Measurements from ENCODE around the gene PDZD7. TPM values are rescaled to one million over a fixed set of nuclear protein-coding genes. Genes with fewer than 3 reads are reported as not detected.

The PDZD7 gene
- total and polyA plus RNA-seq, 2 donors (not counting 3 experiments of a cell fraction or from before 2014, with no cell fraction given), result 0.41 to 1.6 TPM

DNA sequence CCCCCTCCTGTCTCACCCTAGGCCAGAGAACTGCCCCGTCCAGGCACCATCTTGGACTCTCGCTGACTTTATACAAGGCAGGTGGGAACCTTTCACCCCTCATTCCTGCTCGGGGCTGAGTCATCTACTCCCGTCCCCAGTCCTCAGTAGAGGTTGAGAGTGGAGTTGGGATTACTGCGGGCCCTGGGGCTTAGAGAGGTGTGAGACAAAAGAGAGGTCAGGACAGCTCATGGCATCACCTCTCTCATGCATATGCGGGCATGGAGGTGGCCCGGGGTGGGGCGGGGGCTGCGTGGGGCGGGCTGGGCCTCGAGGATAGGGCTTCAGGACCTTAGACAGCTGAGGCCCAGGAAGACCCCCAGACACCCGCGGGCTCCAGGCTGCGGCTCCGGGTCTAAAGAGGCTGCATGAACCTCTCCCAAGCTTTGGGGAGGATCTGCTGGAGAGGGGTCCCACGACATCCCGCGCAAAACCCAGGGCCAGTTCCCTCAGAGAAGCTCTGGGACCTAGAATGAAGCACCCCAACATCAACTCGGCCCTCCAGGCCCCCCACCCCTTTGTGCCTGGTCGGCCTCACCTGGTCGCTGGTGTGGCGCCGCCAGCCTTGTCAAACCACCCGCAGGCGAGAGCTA lies 317 bp downstream of the PDZD7 start:
- intact Hi-C loops (cut with micrococcal nuclease), result loop anchor here (5.0 kb wide), 1 partner anchor 37 kb away; no protein-coding TSS in a partner anchor

DNA sequence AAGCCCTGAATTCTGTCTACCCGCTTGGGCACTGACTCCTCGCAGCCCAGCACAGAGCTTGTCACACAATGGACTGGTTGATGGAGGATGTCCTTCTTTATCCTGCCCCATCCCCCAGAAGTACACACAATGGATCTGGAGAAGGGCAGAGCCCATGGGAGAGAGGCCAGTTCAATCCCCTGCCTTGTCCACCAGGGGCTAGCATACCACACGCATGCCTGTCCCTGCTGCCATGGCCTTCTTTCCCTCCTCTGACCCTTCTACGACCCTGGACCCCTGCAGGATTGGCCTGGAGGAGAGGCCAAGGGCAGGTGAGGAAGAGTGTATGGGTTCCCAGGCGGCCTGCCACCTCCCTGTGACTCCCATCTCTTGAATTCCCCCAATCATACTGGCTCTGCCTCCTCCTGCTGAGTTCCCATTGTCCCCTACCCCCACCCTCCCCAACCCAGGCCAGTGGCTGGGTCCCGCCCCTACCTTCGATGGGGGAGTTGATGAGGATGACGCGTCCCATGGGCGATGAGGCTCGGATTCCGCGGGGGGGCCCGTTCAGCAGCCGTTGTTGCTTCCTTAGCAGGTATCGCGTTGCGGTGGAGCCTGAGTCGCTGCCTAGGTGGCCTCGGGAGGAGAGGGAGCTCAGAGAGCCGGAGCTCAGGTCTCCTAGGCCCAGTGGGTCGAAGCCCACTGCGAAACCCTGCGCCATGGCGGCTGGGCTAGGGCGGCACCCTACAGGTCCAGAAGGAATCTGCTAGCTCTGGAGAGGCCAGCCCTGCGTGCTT lies 1.2 kb downstream of the PDZD7 start:
- H3K27ac ChIP-seq (ENCODE audit: insufficient read depth, low read depth, low read length), result no peak overlapping the region
- peaks cover 0 to 9% of the 10 kb centered on the region in 2 experiments for H3K27me3 ChIP-seq (ENCODE audit: control insufficient read depth in 2 of 2, insufficient read depth in 2 of 2, low read length in 2 of 2)
- H3K4me1 ChIP-seq (ENCODE audit: control insufficient read depth, extremely low read depth, insufficient read depth, low read length), result peaks cover 16% of the 10 kb centered on the region
- CTCF ChIA-PET, result interaction anchor here (1.0 to 6.3 kb wide), 9 partner anchors 11 to 112 kb away, joined by 3 to 74 read pairs (median 12); partner anchors contain the start of gene LZTS2
- dilution Hi-C loops (cut with MboI; ENCODE audit: extremely low pct_ligation_motif_present, low sequenced_read_pairs) (no loop called here), intact Hi-C loops (cut with micrococcal nuclease) (loop anchor here (5.0 kb wide), 1 partner anchor 38 kb away; no protein-coding TSS in a partner anchor)
- POLR2A ChIA-PET, result no interaction called here
- H2AFZ ChIP-seq (ENCODE audit: low read depth, low read length), result no peak overlapping the region
- no peak overlapping the region for H3K4me3 ChIP-seq (replicated peaks in 1 of 3; ENCODE audit: insufficient read depth in 1 of 3, low read depth in 1 of 3, low read length in 3 of 3)
- H4K20me1 ChIP-seq (replicated peaks; ENCODE audit: control insufficient read depth, extremely low read depth, insufficient read depth, low read length), result no peaks in the 10 kb centered on the region
- H3K9ac ChIP-seq (replicated peaks; ENCODE audit: extremely low read depth, insufficient read depth, low read length), result no peak overlapping the region
- DNase-seq (ENCODE audit: low read depth, low spot score) (no peak), FAIRE-seq (no peak)
- BruUV-seq (replicated peaks), result no TSS peak
- H3K9me3 ChIP-seq (replicated peaks; ENCODE audit: control insufficient read depth, insufficient read depth, low read length), result no peaks in the 10 kb centered on the region
- no peaks in the 10 kb centered on the region for H3K9me1 ChIP-seq (replicated peaks; ENCODE audit: control insufficient read depth, extremely low read depth, insufficient read depth, low read length)
- H3K36me3 ChIP-seq (ENCODE audit: control insufficient read depth in 2 of 2, extremely low read depth in 1 of 2, insufficient read depth in 2 of 2, low read length in 2 of 2), result peaks cover 0 to under 1% of the 10 kb centered on the region in 2 experiments
- H3K4me2 ChIP-seq (ENCODE audit: insufficient read depth, low read length), result no peak overlapping the region
- no peak for TF ChIP-seq POLR2A (IDR thresholded peaks at IDR 0.05; ENCODE audit: low read depth, low read length)
- TF ChIP-seq, protein P1, sequence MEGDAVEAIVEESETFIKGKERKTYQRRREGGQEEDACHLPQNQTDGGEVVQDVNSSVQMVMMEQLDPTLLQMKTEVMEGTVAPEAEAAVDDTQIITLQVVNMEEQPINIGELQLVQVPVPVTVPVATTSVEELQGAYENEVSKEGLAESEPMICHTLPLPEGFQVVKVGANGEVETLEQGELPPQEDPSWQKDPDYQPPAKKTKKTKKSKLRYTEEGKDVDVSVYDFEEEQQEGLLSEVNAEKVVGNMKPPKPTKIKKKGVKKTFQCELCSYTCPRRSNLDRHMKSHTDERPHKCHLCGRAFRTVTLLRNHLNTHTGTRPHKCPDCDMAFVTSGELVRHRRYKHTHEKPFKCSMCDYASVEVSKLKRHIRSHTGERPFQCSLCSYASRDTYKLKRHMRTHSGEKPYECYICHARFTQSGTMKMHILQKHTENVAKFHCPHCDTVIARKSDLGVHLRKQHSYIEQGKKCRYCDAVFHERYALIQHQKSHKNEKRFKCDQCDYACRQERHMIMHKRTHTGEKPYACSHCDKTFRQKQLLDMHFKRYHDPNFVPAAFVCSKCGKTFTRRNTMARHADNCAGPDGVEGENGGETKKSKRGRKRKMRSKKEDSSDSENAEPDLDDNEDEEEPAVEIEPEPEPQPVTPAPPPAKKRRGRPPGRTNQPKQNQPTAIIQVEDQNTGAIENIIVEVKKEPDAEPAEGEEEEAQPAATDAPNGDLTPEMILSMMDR (IDR thresholded peaks at IDR 0.05; ENCODE audit: extremely low read depth in 1 of 2, insufficient read depth in 1 of 2, low read depth in 1 of 2, low read length in 2 of 2), result peak in 1 of 2 donors; percentile 35
- H3K79me2 ChIP-seq (ENCODE audit: control insufficient read depth, insufficient read depth, low read length), result peaks cover 11% of the 10 kb centered on the region

More for the DNA sequence above, 317 bp downstream of the PDZD7 start:
- BruUV-seq (replicated peaks), result no TSS peak
- no peak overlapping the region for H3K27ac ChIP-seq (ENCODE audit: insufficient read depth, low read depth, low read length)
- POLR2A ChIA-PET, result interaction anchor here (1.2 kb wide), 1 partner anchor 12 kb away, joined by 3 read pairs; no protein-coding TSS in a partner anchor
- CTCF ChIA-PET, result interaction anchor here (1.0 to 6.3 kb wide), 9 partner anchors 10 to 142 kb away, joined by 3 to 74 read pairs (median 13); no protein-coding TSS in a partner anchor
- H3K4me1 ChIP-seq (ENCODE audit: control insufficient read depth, extremely low read depth, insufficient read depth, low read length), result peaks cover 16% of the 10 kb centered on the region
- H3K9me1 ChIP-seq (replicated peaks; ENCODE audit: control insufficient read depth, extremely low read depth, insufficient read depth, low read length), result no peaks in the 10 kb centered on the region
- peak overlapping the region; percentile 80 for H2AFZ ChIP-seq (ENCODE audit: low read depth, low read length)
- no peaks in the 10 kb centered on the region for H4K20me1 ChIP-seq (replicated peaks; ENCODE audit: control insufficient read depth, extremely low read depth, insufficient read depth, low read length)
- peak overlapping the region in 2 of 3 experiments; percentile 71 to 77 for H3K4me3 ChIP-seq (replicated peaks in 1 of 3; ENCODE audit: insufficient read depth in 1 of 3, low read depth in 1 of 3, low read length in 3 of 3)
- no peak overlapping the region for H3K9ac ChIP-seq (replicated peaks; ENCODE audit: extremely low read depth, insufficient read depth, low read length)
- peak overlapping the region; percentile 66 for H3K4me2 ChIP-seq (ENCODE audit: insufficient read depth, low read length)
- dilution Hi-C loops (cut with MboI; ENCODE audit: extremely low pct_ligation_motif_present, low sequenced_read_pairs), result no loop called here
- FAIRE-seq (no peak), DNase-seq (ENCODE audit: low read depth, low spot score) (no peak)
- no peaks in the 10 kb centered on the region for H3K9me3 ChIP-seq (replicated peaks; ENCODE audit: control insufficient read depth, insufficient read depth, low read length)
- H3K27me3 ChIP-seq (ENCODE audit: control insufficient read depth in 2 of 2, insufficient read depth in 2 of 2, low read length in 2 of 2), result peaks cover 0 to 9% of the 10 kb centered on the region in 2 experiments
- H3K79me2 ChIP-seq (ENCODE audit: control insufficient read depth, insufficient read depth, low read length), result peaks cover 11% of the 10 kb centered on the region
- no peak for TF ChIP-seq POLR2A (IDR thresholded peaks at IDR 0.05; ENCODE audit: low read depth, low read length)
- no peak for TF ChIP-seq GATA2 (IDR thresholded peaks at IDR 0.05; ENCODE audit: insufficient read depth, insufficient read length, low read depth, low read length)
- H3K36me3 ChIP-seq (ENCODE audit: control insufficient read depth in 2 of 2, extremely low read depth in 1 of 2, insufficient read depth in 2 of 2, low read length in 2 of 2), result peaks cover 6 to 7% of the 10 kb centered on the region in 2 experiments

Data from endothelial cell of umbilical vein (primary cell).